ENCODE results near the gene POC1B.

Gene POC1B

DNA sequence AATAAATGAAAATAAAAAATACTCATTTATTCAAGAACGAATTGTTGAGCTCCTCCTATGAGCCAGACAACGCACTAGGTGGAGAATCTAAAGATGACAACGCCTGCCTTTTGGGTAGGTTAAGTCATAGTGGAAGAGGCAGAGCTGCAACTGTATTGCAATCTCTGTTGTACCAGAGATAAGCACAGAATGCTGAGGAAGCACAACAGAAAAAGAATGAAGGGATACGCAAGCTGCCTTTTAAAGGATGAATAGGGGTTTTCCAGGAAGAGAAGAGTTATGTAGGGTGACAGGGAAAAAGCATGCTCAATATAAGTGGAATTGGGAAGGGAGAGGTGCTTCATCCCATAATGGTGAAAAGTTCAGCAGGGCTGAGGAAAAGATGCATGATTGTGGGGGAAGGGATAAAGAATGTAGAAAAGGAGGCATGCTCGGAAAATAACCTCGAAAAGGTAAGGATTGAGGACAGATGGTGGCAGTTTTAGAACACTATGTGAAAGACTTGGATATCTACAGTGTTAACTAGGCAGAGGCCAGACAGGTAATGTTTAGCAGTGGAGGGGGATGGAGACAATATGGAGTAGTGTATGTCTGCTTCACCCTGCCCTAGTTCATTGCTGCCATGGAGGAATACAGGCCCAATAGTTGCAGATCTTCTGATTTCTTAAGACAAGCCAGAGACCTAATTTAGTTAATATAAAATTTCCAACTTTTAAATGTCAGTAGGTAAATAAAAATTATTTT, 109.6 kb downstream of the POC1B start:
- Histone ChIP-seq H3K27me3 (ENCODE audit: insufficient read depth, low read length) (no peaks in the 10 kb centered on the region), H3K9ac (ENCODE audit: low read depth, low read length) (no peak overlapping the region), H3K4me3 (ENCODE audit: low read length) (no peak overlapping the region), H3K36me3 (ENCODE audit: insufficient read depth, low read length) (no peaks in the 10 kb centered on the region), H3K9me3 (ENCODE audit: insufficient read depth, low read depth, low read length) (no peaks in the 10 kb centered on the region), H3K4me1 (ENCODE audit: insufficient read depth, low read length) (peaks cover 36% of the 10 kb centered on the region), H3K27ac (ENCODE audit: low read depth, low read length) (no peak overlapping the region)
- 91% methylated on average over 6 of the region's 6 CpGs for WGBS

DNA sequence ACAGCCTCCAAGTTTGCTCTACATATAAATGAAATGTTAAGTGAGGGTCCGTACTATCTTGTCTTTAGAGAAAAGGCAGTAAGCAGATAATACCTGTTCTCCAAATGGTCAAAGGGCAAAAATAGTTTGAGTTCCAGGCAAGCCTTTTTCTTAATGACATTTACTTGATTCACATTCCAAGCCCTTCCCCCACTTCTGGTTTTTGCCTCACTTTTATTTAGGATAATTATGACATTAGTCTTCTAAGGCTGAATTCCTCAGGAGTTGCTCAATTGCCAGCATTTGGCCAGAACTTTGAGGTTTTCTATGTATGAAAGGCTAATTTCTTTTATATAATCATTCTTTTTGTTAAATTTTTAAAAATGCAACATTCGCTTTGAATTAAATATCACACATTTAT, 111.0 kb downstream of the POC1B start:
- Histone ChIP-seq H3K9ac (ENCODE audit: low read depth, low read length) (no peak overlapping the region), H3K4me3 (ENCODE audit: low read length) (no peak overlapping the region), H3K27ac (ENCODE audit: low read depth, low read length) (no peak overlapping the region), H3K36me3 (ENCODE audit: insufficient read depth, low read length) (no peaks in the 10 kb centered on the region), H3K27me3 (ENCODE audit: insufficient read depth, low read length) (no peaks in the 10 kb centered on the region), H3K4me1 (ENCODE audit: insufficient read depth, low read length) (peaks cover 37% of the 10 kb centered on the region), H3K9me3 (ENCODE audit: insufficient read depth, low read depth, low read length) (no peaks in the 10 kb centered on the region)
- WGBS = 75% methylated on average over 1 of the region's 2 CpGs

GRCh38 chr12:89414322-89414721, 111.5 kb downstream of the POC1B start:
- WGBS = 100% methylated on average over 3 of the region's 3 CpGs

DNA sequence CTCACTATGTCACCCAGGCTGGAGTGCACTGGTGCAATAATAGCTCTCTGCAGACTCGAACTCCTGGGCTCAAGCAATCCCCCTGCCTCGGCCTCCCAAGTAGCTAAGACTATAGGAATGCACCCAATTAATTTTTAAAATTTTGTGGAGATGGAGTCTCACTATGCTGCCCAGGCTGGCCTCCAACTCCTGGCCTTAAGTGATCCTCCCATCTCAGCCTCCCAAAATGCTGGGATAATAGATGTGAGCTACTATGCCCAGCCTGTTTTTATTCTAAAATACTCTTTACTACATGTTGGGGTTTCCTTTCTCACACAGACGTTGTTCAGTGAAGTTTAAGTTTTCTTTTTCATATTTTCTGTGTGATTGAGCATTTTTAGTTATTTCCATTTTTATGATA, 112.6 kb downstream of the POC1B start:
- Histone ChIP-seq H3K36me3 (ENCODE audit: insufficient read depth, low read length) (no peaks in the 10 kb centered on the region), H3K4me1 (ENCODE audit: insufficient read depth, low read length) (peaks cover 37% of the 10 kb centered on the region), H3K4me3 (ENCODE audit: low read length) (no peak overlapping the region), H3K9me3 (ENCODE audit: insufficient read depth, low read depth, low read length) (no peaks in the 10 kb centered on the region), H3K27me3 (ENCODE audit: insufficient read depth, low read length) (no peaks in the 10 kb centered on the region), H3K9ac (ENCODE audit: low read depth, low read length) (no peak overlapping the region), H3K27ac (ENCODE audit: low read depth, low read length) (no peak overlapping the region)
- 97% methylated on average over 2 of the region's 3 CpGs for WGBS

More at GRCh38 chr12:89414322-89414721, 111.5 kb downstream of the POC1B start:
- Histone ChIP-seq H3K4me3 (ENCODE audit: low read length) (no peak overlapping the region), H3K27me3 (ENCODE audit: insufficient read depth, low read length) (no peaks in the 10 kb centered on the region), H3K9ac (ENCODE audit: low read depth, low read length) (no peak overlapping the region), H3K4me1 (ENCODE audit: insufficient read depth, low read length) (peaks cover 37% of the 10 kb centered on the region), H3K36me3 (ENCODE audit: insufficient read depth, low read length) (no peaks in the 10 kb centered on the region), H3K9me3 (ENCODE audit: insufficient read depth, low read depth, low read length) (no peaks in the 10 kb centered on the region), H3K27ac (ENCODE audit: low read depth, low read length) (no peak overlapping the region)

GRCh38 chr12:89412665-89413064, 113.2 kb downstream of the POC1B start:
- Histone ChIP-seq H3K36me3 (ENCODE audit: insufficient read depth, low read length) (no peaks in the 10 kb centered on the region), H3K9me3 (ENCODE audit: insufficient read depth, low read depth, low read length) (no peaks in the 10 kb centered on the region), H3K9ac (ENCODE audit: low read depth, low read length) (no peak overlapping the region), H3K4me3 (ENCODE audit: low read length) (no peak overlapping the region), H3K27ac (ENCODE audit: low read depth, low read length) (no peak overlapping the region), H3K27me3 (ENCODE audit: insufficient read depth, low read length) (no peaks in the 10 kb centered on the region), H3K4me1 (ENCODE audit: insufficient read depth, low read length) (peaks cover 37% of the 10 kb centered on the region)
- WGBS = 91% methylated on average over 5 of the region's 6 CpGs

GRCh38 chr12:89411846-89412245, 114.0 kb downstream of the POC1B start:
- no peak overlapping the region for H3K4me3 ChIP-seq (ENCODE audit: low read length)
- 64% methylated on average over 4 of the region's 4 CpGs for WGBS
- no peak overlapping the region for H3K9ac ChIP-seq (ENCODE audit: low read depth, low read length)
- peak overlapping the region; percentile 12; the same call in 1 of the 2 replicates for H3K27ac ChIP-seq (ENCODE audit: low read depth, low read length)
- H3K36me3 ChIP-seq (ENCODE audit: insufficient read depth, low read length) = no peaks in the 10 kb centered on the region
- H3K27me3 ChIP-seq (ENCODE audit: insufficient read depth, low read length) = no peaks in the 10 kb centered on the region
- peaks cover 32% of the 10 kb centered on the region for H3K4me1 ChIP-seq (ENCODE audit: insufficient read depth, low read length)
- H3K9me3 ChIP-seq (ENCODE audit: insufficient read depth, low read depth, low read length) = no peaks in the 10 kb centered on the region

- WGBS = 100% methylated on average over 2 of the region's 2 CpGs
- Histone ChIP-seq H3K27me3 (ENCODE audit: insufficient read depth, low read length) (no peaks in the 10 kb centered on the region), H3K36me3 (ENCODE audit: insufficient read depth, low read length) (no peaks in the 10 kb centered on the region), H3K4me1 (ENCODE audit: insufficient read depth, low read length) (peaks cover 26% of the 10 kb centered on the region), H3K9ac (ENCODE audit: low read depth, low read length) (no peak overlapping the region), H3K4me3 (ENCODE audit: low read length) (no peak overlapping the region), H3K27ac (ENCODE audit: low read depth, low read length) (peak overlapping the region; percentile 12; the same call in 1 of the 2 replicates), H3K9me3 (ENCODE audit: insufficient read depth, low read depth, low read length) (no peaks in the 10 kb centered on the region)
Measured at GRCh38 chr12:89411234-89411633, 114.6 kb downstream of the POC1B start.

GRCh38 chr12:89405626-89406345, 120.1 kb downstream of the POC1B start:
- Histone ChIP-seq H3K4me3 (ENCODE audit: low read length) (no peak overlapping the region), H3K36me3 (ENCODE audit: insufficient read depth, low read length) (no peaks in the 10 kb centered on the region), H3K27ac (ENCODE audit: low read depth, low read length) (no peak overlapping the region), H3K9me3 (ENCODE audit: insufficient read depth, low read depth, low read length) (no peaks in the 10 kb centered on the region), H3K27me3 (ENCODE audit: insufficient read depth, low read length) (no peaks in the 10 kb centered on the region), H3K9ac (ENCODE audit: low read depth, low read length) (no peak overlapping the region), H3K4me1 (ENCODE audit: insufficient read depth, low read length) (no peaks in the 10 kb centered on the region)
- WGBS = 91% methylated on average over 4 of the region's 4 CpGs

- no peak overlapping the region for H3K27ac ChIP-seq (ENCODE audit: low read depth, low read length)
- H3K27me3 ChIP-seq (ENCODE audit: insufficient read depth, low read length) = no peaks in the 10 kb centered on the region
- no peaks in the 10 kb centered on the region for H3K36me3 ChIP-seq (ENCODE audit: insufficient read depth, low read length)
- no peak overlapping the region for H3K4me3 ChIP-seq (ENCODE audit: low read length)
- no peaks in the 10 kb centered on the region for H3K4me1 ChIP-seq (ENCODE audit: insufficient read depth, low read length)
- H3K9me3 ChIP-seq (ENCODE audit: insufficient read depth, low read depth, low read length) = no peaks in the 10 kb centered on the region
- H3K9ac ChIP-seq (ENCODE audit: low read depth, low read length) = no peak overlapping the region
- WGBS = 96% methylated on average over 3 of the region's 3 CpGs
Measured at GRCh38 chr12:89401433-89402058, 124.3 kb downstream of the POC1B start.

DNA sequence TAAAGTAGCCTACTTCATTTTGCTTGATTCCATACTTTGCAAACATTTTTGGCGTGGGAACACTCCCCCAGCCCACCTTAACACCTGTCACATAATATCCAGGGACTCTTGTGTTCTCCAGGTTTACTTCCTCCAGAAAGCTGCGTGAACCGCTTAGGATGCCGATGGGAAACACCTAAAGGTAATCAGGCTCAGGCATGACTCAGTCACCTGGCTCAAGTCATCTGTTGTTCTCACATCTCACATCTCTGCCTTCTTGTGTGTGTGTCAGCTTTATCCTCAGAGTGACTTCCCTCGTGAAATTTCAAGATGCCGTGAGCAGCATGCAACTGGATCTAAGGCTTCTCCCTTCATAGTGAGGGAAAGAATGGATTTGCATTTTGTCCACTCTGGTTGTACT, 125.4 kb downstream of the POC1B start:
- H3K9me3 ChIP-seq (ENCODE audit: insufficient read depth, low read depth, low read length) = no peaks in the 10 kb centered on the region
- 0 out of 2 replicates have a peak, but pooled peaks cover 2% of the 10 kb centered on the region for H3K4me1 ChIP-seq (ENCODE audit: insufficient read depth, low read length)
- no peak overlapping the region for H3K9ac ChIP-seq (ENCODE audit: low read depth, low read length)
- H3K27ac ChIP-seq (ENCODE audit: low read depth, low read length) = no peak overlapping the region
- 95% methylated on average over 6 of the region's 6 CpGs for WGBS
- no peaks in the 10 kb centered on the region for H3K36me3 ChIP-seq (ENCODE audit: insufficient read depth, low read length)
- H3K27me3 ChIP-seq (ENCODE audit: insufficient read depth, low read length) = no peaks in the 10 kb centered on the region
- H3K4me3 ChIP-seq (ENCODE audit: low read length) = no peak overlapping the region

GRCh38 chr12:89395712-89396111, 130.1 kb downstream of the POC1B start:
- no peak overlapping the region for H3K9ac ChIP-seq (ENCODE audit: low read depth, low read length)
- 0 out of 2 replicates have a peak, but pooled peaks cover 2% of the 10 kb centered on the region for H3K4me1 ChIP-seq (ENCODE audit: insufficient read depth, low read length)
- H3K9me3 ChIP-seq (ENCODE audit: insufficient read depth, low read depth, low read length) = no peaks in the 10 kb centered on the region
- no peaks in the 10 kb centered on the region for H3K27me3 ChIP-seq (ENCODE audit: insufficient read depth, low read length)
- WGBS = 77% methylated on average over 4 of the region's 4 CpGs
- no peak overlapping the region for H3K27ac ChIP-seq (ENCODE audit: low read depth, low read length)
- H3K36me3 ChIP-seq (ENCODE audit: insufficient read depth, low read length) = no peaks in the 10 kb centered on the region
- H3K4me3 ChIP-seq (ENCODE audit: low read length) = no peak overlapping the region

All from HUES64 (cell line).